ENCODE measurements around the gene DYNC2I2.

The DYNC2I2 gene

GRCh38 chr9:128643519-128644300 is 12.9 kb downstream of the DYNC2I2 start:
- peak; percentile 63 for DNase-seq (ENCODE audit: insufficient read length)
- TF ChIP-seq TAF1 (IDR thresholded peaks at IDR 0.05; ENCODE audit: borderline replicate concordance, low read depth, low read length) = no peak; the same call in 1 of the 2 replicates
- TF ChIP-seq POLR2A (IDR thresholded peaks at IDR 0.05; ENCODE audit: low read depth, low read length) = peak; percentile 55; the same call in 1 of the 2 replicates
- TF ChIP-seq POLR2AphosphoS5 (IDR thresholded peaks at IDR 0.05; ENCODE audit: low read depth, low read length) = no peak; the same call in 1 of the 2 replicates
- FAIRE-seq = no peak

DNA sequence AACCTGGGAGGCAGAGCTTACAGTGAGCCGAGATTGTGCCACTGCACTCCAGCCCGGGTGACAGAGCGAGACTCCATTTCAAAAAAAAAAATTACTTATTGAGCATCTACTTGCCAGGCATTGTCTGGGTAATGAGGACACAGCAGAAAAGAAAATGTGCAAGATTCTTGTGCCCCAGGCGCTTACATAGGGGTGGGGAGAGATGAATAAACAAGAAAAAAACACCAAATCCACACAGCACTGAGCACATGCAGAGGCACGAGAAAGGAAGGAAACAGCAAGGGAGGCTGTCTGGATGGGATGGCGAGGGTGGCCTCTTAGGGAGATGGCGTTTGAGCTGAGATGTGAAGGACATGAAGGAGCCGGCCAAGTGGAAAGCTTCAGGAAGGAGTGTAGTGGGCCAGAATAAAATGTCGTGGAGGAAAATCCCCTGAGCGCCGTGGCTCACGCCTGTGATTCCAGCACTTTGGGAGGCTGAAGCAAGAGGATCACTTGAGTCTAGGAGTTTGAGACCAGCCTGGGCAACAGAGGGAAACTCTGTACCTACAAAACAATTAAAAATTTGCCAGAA is 13.9 kb downstream of the DYNC2I2 start:
- no peak for FAIRE-seq
- TF ChIP-seq POLR2A (IDR thresholded peaks at IDR 0.05; ENCODE audit: low read depth, low read length) (no peak), TAF1 (IDR thresholded peaks at IDR 0.05; ENCODE audit: borderline replicate concordance, low read depth, low read length) (no peak), POLR2AphosphoS5 (IDR thresholded peaks at IDR 0.05; ENCODE audit: low read depth, low read length) (no peak)
- DNase-seq (ENCODE audit: insufficient read length) = peak; percentile 13

DNA sequence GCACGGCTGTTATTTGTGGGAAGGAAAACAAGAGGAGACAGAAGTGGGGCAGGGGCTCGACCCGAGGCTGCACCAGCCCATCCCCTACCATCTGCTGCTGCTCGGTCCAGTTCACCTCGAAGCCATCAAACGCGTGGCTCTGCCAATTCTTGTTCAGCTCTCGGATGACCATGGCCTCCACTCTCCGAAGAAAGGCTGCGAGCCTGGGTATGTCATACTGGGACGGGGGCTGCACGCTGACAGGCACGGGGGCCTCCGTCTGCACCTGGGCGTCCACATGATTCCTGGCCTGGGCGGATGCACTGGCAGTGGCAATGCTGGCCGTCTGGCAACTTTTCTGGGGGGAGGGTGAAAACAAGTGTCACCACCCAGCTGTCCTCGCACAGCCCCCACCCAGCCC is 16.0 kb downstream of the DYNC2I2 start:
- no peak for TF ChIP-seq TAF1 (IDR thresholded peaks at IDR 0.05; ENCODE audit: borderline replicate concordance, low read depth, low read length)
- TF ChIP-seq POLR2AphosphoS5 (IDR thresholded peaks at IDR 0.05; ENCODE audit: low read depth, low read length) = no peak
- TF ChIP-seq POLR2A (IDR thresholded peaks at IDR 0.05; ENCODE audit: low read depth, low read length) = no peak
- DNase-seq (ENCODE audit: insufficient read length) (no peak), FAIRE-seq (no peak)

DNA sequence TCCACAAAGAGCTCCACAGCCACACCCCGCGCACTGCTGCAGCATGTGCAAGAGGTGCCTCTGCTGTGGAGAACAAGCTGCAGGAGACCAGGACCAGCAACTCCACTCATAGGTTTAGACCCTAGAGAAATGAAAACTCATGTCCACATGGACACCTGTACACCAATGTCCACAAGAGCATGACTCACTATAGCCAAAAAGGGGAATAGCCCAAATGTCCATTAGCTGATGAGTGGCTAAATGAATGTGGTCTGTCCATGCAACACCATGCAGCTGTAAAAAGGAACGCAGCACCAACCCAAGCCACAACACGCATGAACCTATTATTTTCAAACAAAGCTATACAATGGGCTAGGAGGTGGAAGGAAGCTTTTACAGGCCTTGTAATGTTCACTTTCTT is 18.1 kb downstream of the DYNC2I2 start:
- FAIRE-seq = no peak
- DNase-seq (ENCODE audit: insufficient read length) = no peak
- TF ChIP-seq POLR2AphosphoS5 (IDR thresholded peaks at IDR 0.05; ENCODE audit: low read depth, low read length) (no peak), TAF1 (IDR thresholded peaks at IDR 0.05; ENCODE audit: borderline replicate concordance, low read depth, low read length) (no peak), POLR2A (IDR thresholded peaks at IDR 0.05; ENCODE audit: low read depth, low read length) (no peak)

GRCh38 chr9:128637656-128638055 is 19.0 kb downstream of the DYNC2I2 start:
- no peak for TF ChIP-seq POLR2AphosphoS5 (IDR thresholded peaks at IDR 0.05; ENCODE audit: low read depth, low read length)
- TF ChIP-seq TAF1 (IDR thresholded peaks at IDR 0.05; ENCODE audit: borderline replicate concordance, low read depth, low read length) = no peak
- TF ChIP-seq POLR2A (IDR thresholded peaks at IDR 0.05; ENCODE audit: low read depth, low read length) = no peak
- no peak for FAIRE-seq
- DNase-seq (ENCODE audit: insufficient read length) = no peak

DNA sequence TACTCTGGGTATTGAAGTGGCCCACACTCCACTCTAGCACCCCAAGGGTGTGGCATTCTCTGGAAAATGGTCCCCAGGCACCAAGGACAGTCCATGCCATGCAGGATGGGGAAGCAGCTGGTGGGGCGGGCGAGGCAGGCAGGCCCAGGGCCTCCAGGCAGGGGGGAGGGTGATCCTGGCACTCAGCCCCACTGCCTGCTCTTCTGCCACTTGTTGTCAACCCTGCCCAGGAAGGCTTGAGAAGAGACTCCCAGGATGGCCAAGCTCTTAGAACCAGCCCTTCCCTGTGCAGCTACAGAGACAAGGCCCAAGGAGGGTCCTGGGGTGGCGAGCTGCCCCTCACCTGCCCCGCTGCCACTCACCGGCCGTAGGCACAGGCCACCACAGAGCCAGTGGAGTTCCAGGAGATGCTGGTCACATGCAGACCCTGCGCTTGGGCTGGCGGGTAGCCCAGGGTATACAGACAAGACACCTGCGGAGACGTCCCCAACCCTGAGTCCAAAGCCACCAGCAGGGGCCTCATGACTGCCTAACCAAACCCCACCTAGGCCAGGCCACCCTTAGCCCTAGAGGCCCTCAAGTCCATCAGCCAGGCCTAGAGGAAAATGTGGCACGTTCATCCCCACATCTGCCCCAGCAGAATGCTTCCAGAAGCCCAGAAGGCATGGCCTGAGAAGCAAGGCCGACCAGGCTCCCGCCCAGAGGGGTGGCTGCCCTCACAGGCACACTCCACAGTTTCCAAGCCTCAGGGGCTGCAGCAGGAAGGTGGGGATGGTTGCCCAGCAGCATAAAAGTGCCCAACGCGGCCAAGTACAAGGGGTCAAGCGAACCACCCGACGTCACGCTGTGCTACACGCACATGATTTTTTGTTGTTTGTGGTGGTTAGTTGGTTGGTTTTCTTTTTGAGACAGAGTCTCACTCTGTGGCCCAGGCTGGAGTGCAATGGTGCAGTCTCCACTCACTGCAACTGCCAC is 19.8 kb downstream of the DYNC2I2 start:
- DNase-seq (ENCODE audit: insufficient read length) (no peak), FAIRE-seq (no peak)
- TF ChIP-seq TAF1 (IDR thresholded peaks at IDR 0.05; ENCODE audit: borderline replicate concordance, low read depth, low read length) (no peak), POLR2AphosphoS5 (IDR thresholded peaks at IDR 0.05; ENCODE audit: low read depth, low read length) (no peak), POLR2A (IDR thresholded peaks at IDR 0.05; ENCODE audit: low read depth, low read length) (no peak)

GRCh38 chr9:128636024-128636390 is 20.6 kb downstream of the DYNC2I2 start:
- DNase-seq (ENCODE audit: insufficient read length) (no peak), FAIRE-seq (no peak)
- TF ChIP-seq TAF1 (IDR thresholded peaks at IDR 0.05; ENCODE audit: borderline replicate concordance, low read depth, low read length) = no peak
- no peak for TF ChIP-seq POLR2AphosphoS5 (IDR thresholded peaks at IDR 0.05; ENCODE audit: low read depth, low read length)
- TF ChIP-seq POLR2A (IDR thresholded peaks at IDR 0.05; ENCODE audit: low read depth, low read length) = no peak

- no peak for TF ChIP-seq TAF1 (IDR thresholded peaks at IDR 0.05; ENCODE audit: borderline replicate concordance, low read depth, low read length)
- no peak for TF ChIP-seq POLR2A (IDR thresholded peaks at IDR 0.05; ENCODE audit: low read depth, low read length)
- no peak for TF ChIP-seq POLR2AphosphoS5 (IDR thresholded peaks at IDR 0.05; ENCODE audit: low read depth, low read length)
- DNase-seq (ENCODE audit: insufficient read length) (peak; percentile 26), FAIRE-seq (no peak)
Measured at GRCh38 chr9:128635266-128636023, 21.2 kb downstream of the DYNC2I2 start.

- no peak for FAIRE-seq
- TF ChIP-seq TAF1 (IDR thresholded peaks at IDR 0.05; ENCODE audit: borderline replicate concordance, low read depth, low read length) (no peak), POLR2AphosphoS5 (IDR thresholded peaks at IDR 0.05; ENCODE audit: low read depth, low read length) (no peak), POLR2A (IDR thresholded peaks at IDR 0.05; ENCODE audit: low read depth, low read length) (no peak)
Measured at GRCh38 chr9:128634651-128635262, 21.9 kb downstream of the DYNC2I2 start.

DNA sequence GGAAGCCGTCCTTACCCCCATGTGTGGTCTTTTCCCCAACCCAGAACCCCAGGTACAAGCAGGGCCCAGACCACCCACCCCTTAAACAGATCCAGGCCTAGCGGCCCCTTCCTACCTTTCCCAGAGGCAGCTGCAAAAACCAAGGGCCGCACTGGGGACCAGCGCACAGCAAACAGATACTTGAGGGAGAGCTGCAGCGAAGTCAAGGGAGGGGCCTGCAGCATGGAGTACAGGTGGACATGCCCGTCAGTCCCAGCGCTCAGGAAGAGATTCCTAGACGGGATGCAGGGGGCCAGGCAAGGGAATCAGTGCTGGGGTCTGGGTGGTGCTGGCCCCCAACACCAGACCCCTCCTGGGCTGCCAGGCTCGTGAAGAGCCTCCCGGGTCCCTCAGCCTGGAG is 22.5 kb downstream of the DYNC2I2 start:
- TF ChIP-seq TAF1 (IDR thresholded peaks at IDR 0.05; ENCODE audit: borderline replicate concordance, low read depth, low read length) (no peak), POLR2AphosphoS5 (IDR thresholded peaks at IDR 0.05; ENCODE audit: low read depth, low read length) (no peak), POLR2A (IDR thresholded peaks at IDR 0.05; ENCODE audit: low read depth, low read length) (no peak)
- no peak for DNase-seq (ENCODE audit: insufficient read length)
- no peak for FAIRE-seq

More at GRCh38 chr9:128634651-128635262, 21.9 kb downstream of the DYNC2I2 start:
- no peak for DNase-seq (ENCODE audit: insufficient read length)

All from GM12892 (cell line).